Measurements from ENCODE around the gene PPP2R2C. TPM values are rescaled to one million over a fixed set of nuclear protein-coding genes. Genes with fewer than 3 reads are reported as not detected.

The PPP2R2C gene
- total RNA-seq, 2 donors from 2014 or later = 8.0 to 10.4 TPM

DNA sequence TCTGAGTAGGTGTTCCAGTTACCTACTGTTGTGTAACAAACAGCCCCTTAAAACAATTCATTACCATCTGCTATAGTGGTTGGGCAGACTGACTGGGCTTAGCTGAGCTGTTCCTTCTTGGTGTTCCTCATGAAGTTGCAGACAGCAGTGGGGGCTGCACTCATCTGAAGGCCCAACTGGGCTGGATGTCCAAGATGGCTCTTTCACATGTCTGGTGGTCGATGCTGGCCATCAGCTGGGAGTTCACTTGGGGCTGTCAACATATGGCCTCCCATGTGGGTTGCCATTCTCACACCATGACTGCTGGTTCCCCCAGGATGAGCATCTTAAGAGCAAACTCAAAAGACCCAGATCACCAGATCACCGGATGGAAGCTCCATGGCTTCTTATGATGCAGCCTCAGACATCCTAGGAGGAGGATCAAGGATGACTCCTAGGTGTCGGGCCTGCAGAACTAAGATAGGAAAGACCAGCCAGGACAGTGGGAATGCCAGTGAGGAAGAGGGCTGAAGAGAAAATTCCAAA lies 34.3 kb upstream of the PPP2R2C start:
- Histone ChIP-seq H3K9me3 (no peaks in the 10 kb centered on the region), H3K4me1 (replicated peaks) (no peaks in the 10 kb centered on the region), H3K27ac (no peak overlapping the region), H3K4me3 (no peak overlapping the region), H3K27me3 (replicated peaks; ENCODE audit: insufficient read depth) (no peaks in the 10 kb centered on the region), H3K36me3 (no peaks in the 10 kb centered on the region)
- TF ChIP-seq POLR2A (IDR thresholded peaks at IDR 0.05) (no peak), CTCF (IDR thresholded peaks at IDR 0.05) (no peak), POLR2AphosphoS5 (IDR thresholded peaks at IDR 0.05) (no peak)
- DNase-seq (ENCODE audit: low spot score) = no peak
- WGBS = 92% methylated on average over 3 of the region's 3 CpGs
- intact Hi-C loops (cut with DNase I) = no loop called here

DNA sequence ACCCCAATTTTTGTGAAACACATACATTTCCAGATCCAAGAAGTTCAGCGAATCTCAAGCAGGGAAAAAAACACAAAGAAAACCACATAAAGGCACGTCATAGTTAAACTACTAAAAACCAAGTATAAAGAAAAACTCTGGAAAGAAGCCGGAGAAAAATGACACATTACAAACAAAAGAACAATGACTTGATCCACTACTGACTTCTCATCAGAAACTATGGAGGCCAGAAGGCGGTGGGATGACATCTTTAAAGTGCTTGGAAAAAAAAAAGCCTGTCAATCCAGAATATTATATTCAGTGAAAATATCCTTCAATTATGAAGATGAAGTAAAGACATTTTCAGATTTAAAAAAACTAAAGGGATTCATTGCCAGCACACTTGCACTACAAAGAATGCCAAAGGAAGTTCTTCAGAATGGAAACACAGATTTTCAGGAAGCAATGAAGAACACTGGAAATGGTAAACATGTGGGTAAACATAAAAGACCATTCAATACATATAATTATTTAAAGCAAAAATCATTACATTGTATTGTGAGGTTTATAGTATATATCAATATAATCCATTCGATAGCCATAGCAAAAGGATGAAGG lies 32.6 kb upstream of the PPP2R2C start:
- Histone ChIP-seq H3K4me1 (replicated peaks) (no peaks in the 10 kb centered on the region), H3K9me3 (no peaks in the 10 kb centered on the region), H3K27ac (no peak overlapping the region), H3K4me3 (no peak overlapping the region), H3K27me3 (replicated peaks; ENCODE audit: insufficient read depth) (no peaks in the 10 kb centered on the region), H3K36me3 (no peaks in the 10 kb centered on the region)
- 77% methylated on average over 5 of the region's 5 CpGs for WGBS
- no peak for TF ChIP-seq POLR2AphosphoS5 (IDR thresholded peaks at IDR 0.05)
- no peak for TF ChIP-seq CTCF (IDR thresholded peaks at IDR 0.05)
- TF ChIP-seq POLR2A (IDR thresholded peaks at IDR 0.05) = no peak
- intact Hi-C loops (cut with DNase I) = no loop called here
- DNase-seq (ENCODE audit: low spot score) = no peak

DNA sequence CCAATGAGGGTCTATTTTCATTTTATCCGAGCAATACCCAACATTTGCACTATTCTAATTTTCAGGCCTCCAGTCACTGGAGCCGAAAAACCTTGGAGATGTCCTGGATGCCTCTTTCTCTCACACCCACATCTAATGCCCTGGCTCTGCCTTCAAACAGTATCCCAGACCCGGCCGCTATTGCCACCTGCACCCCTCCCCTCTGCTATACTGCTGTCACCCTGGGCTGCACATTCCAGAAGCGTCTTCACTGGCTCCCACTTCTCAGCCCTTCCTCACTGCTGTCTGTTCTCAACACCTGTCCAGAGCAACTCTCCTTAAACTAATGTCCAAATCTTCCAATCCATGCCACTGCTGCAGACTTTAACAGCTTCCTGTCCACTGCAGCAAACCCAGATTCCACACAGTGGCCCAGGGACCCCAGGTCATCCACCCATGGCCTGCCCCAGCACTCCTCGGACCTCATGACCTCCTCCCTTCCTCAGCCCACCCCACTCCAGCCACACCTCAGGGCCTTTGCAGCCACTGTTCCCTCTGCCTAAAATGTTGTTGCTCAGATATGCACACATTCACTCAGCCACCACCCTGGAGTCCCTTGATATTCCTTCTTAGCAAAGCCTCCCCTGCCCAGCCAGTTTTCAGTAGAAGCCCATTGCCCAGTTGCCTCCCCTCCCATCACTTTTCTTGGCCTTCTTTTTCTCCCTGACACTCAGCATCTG lies 30.5 kb upstream of the PPP2R2C start:
- no peak overlapping the region for H3K4me3 ChIP-seq
- TF ChIP-seq POLR2A (IDR thresholded peaks at IDR 0.05) = no peak
- no peak for TF ChIP-seq CTCF (IDR thresholded peaks at IDR 0.05)
- no peak for TF ChIP-seq POLR2AphosphoS5 (IDR thresholded peaks at IDR 0.05)
- no peaks in the 10 kb centered on the region for H3K36me3 ChIP-seq
- H3K27ac ChIP-seq = no peak overlapping the region
- WGBS = 68% methylated on average over 6 of the region's 6 CpGs
- no peaks in the 10 kb centered on the region for H3K4me1 ChIP-seq (replicated peaks)
- no peaks in the 10 kb centered on the region for H3K9me3 ChIP-seq
- H3K27me3 ChIP-seq (replicated peaks; ENCODE audit: insufficient read depth) = no peaks in the 10 kb centered on the region
- intact Hi-C loops (cut with DNase I) = no loop called here
- no peak for DNase-seq (ENCODE audit: low spot score)

DNA sequence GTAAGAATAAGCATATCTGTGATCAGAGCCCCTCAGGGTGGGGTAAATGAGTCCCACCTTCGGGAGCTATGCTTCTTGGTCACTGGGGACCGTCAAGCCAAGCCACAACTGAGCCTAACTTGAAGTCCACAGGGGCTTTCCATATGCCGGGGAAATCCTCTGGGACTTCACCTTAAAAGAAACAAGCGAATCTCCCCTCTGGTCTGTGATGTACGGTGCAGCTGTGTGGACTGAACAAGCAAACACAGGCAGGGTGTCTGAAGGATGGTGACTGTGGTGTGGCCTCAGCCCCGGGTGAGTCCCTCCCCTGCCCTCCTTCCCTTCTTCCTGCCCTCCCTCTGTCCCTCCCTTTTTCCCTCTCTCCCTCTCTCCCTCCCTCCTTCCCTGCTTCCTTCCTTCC lies 29.7 kb upstream of the PPP2R2C start:
- Histone ChIP-seq H3K27ac (no peak overlapping the region), H3K9me3 (no peaks in the 10 kb centered on the region), H3K4me1 (replicated peaks) (no peaks in the 10 kb centered on the region), H3K36me3 (no peaks in the 10 kb centered on the region), H3K4me3 (no peak overlapping the region), H3K27me3 (replicated peaks; ENCODE audit: insufficient read depth) (no peaks in the 10 kb centered on the region)
- no peak for DNase-seq (ENCODE audit: low spot score)
- TF ChIP-seq POLR2A (IDR thresholded peaks at IDR 0.05) = no peak
- TF ChIP-seq CTCF (IDR thresholded peaks at IDR 0.05) = no peak
- no peak for TF ChIP-seq POLR2AphosphoS5 (IDR thresholded peaks at IDR 0.05)
- 64% methylated on average over 6 of the region's 6 CpGs for WGBS
- intact Hi-C loops (cut with DNase I) = no loop called here

DNA sequence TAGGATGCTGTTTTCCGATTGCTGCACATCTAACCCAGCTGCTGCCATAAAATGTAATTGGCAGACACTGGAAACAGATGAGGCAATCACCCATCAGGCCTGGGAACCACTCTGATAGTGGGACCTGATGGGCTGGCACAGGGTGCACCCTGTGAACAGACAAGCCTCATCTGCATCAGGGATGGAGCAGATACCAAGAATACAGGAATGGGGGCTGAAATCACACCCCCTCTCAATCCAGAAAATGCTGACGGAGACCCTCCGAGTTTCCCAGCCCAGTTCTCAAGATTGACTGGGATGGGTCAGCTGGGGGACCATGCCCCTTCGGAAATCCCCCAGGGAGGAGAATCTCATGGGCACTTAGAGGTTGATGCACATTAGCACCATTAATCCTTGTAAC lies 28.8 kb upstream of the PPP2R2C start:
- WGBS = 83% methylated on average over 4 of the region's 4 CpGs
- Histone ChIP-seq H3K4me3 (no peak overlapping the region), H3K27ac (no peak overlapping the region), H3K27me3 (replicated peaks; ENCODE audit: insufficient read depth) (no peaks in the 10 kb centered on the region), H3K4me1 (replicated peaks) (no peaks in the 10 kb centered on the region), H3K36me3 (no peaks in the 10 kb centered on the region), H3K9me3 (no peaks in the 10 kb centered on the region)
- no peak for DNase-seq (ENCODE audit: low spot score)
- intact Hi-C loops (cut with DNase I) = no loop called here
- TF ChIP-seq POLR2A (IDR thresholded peaks at IDR 0.05) (no peak), CTCF (IDR thresholded peaks at IDR 0.05) (no peak), POLR2AphosphoS5 (IDR thresholded peaks at IDR 0.05) (no peak)

Measured in prostate gland (tissue), 2 donors.